ENCODE data around the gene MAN1C1. TPM values are rescaled to one million over a fixed set of nuclear protein-coding genes. Genes with fewer than 3 reads are reported as not detected.
"Not testable (repeated sequence)": the region's sequence is repeated elsewhere in the genome, so short reads cannot be mapped to it uniquely, and the experiment has no call there.

The MAN1C1 gene
- total RNA-seq, 2 donors from 2014 or later = 4.4 to 10.9 TPM

DNA sequence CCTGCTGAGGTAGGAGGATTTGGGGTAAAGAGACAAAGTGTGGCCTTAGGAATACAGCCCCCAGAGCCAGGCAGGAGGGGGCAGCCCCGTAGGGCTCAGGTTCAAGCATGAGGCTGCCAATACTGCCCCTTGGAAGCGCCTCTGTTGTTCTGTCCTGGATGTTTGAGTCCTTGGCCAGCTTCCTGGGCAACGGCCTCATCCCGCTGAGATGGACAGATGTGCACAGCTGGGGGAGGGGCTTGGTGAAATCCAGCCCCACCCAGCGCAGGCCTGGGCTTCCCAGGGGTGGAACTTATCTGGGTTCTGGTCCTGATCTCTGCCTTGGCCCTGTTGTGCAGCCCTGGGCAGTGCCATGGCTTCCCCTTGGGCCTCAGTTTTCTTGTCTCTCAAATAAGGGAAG lies 34.8 kb upstream of the MAN1C1 start:
- Histone ChIP-seq H3K27ac (no peak overlapping the region), H3K9me3 (no peaks in the 10 kb centered on the region), H3K4me1 (no peaks in the 10 kb centered on the region), H3K27me3 (no peaks in the 10 kb centered on the region), H3K4me3 (no peak overlapping the region), H3K36me3 (replicated peaks in 1 of 2; ENCODE audit: insufficient read depth in 1 of 2, low read depth in 2 of 2) (no peaks in the 10 kb centered on the region)
- no peak for TF ChIP-seq POLR2A (IDR thresholded peaks at IDR 0.05)
- TF ChIP-seq, protein P1, sequence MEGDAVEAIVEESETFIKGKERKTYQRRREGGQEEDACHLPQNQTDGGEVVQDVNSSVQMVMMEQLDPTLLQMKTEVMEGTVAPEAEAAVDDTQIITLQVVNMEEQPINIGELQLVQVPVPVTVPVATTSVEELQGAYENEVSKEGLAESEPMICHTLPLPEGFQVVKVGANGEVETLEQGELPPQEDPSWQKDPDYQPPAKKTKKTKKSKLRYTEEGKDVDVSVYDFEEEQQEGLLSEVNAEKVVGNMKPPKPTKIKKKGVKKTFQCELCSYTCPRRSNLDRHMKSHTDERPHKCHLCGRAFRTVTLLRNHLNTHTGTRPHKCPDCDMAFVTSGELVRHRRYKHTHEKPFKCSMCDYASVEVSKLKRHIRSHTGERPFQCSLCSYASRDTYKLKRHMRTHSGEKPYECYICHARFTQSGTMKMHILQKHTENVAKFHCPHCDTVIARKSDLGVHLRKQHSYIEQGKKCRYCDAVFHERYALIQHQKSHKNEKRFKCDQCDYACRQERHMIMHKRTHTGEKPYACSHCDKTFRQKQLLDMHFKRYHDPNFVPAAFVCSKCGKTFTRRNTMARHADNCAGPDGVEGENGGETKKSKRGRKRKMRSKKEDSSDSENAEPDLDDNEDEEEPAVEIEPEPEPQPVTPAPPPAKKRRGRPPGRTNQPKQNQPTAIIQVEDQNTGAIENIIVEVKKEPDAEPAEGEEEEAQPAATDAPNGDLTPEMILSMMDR (IDR thresholded peaks at IDR 0.05) = no peak
- intact Hi-C loops (cut with DNase I) = no loop called here
- 68 to 82% methylated on average over 5 of the region's 5 CpGs for WGBS, 2 donors
- DNase-seq = no peak
- ATAC-seq = peak; percentile 25

DNA sequence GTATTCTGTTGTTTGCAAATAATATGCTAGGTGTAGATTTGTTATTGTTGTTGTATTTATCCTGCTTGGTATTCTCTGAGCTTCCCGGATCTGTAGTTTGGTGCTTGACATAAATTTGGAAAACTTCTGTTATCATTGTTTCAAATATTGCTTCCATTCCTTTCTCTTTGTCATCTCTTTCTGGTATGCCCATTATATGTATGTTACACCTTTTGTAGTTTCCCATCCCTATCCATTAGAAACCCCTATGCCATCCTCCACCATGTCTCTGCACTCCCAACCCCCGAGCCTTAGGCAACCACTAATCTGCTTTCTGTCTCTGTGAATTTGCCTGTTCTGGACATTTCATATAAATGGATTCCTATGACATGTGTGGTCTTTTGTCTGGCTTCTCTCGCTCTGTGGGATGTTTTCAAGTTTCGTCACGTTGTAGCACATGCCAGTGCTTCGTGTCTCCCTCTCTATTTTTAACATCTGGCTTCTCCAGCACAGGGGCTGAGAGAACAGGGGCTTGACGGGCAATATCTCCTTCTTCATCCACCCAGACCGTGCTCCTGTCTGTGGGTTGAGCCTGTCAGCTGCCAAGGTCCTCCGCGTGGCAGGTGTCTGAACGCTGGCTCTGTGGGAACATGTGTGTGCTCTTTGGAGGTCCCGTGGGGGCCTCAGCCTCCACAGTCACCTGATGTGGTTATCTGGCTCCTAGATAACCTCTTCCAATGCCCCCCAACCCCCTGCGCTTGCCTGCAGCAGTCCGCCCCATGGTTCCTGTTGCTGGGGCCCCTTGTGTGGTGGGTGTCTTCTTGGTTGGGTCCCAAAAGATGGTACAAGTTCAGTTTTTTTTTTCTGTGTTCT lies 32.8 kb upstream of the MAN1C1 start:
- Histone ChIP-seq H3K27me3 (no peaks in the 10 kb centered on the region), H3K36me3 (replicated peaks in 1 of 2; ENCODE audit: insufficient read depth in 1 of 2, low read depth in 2 of 2) (no peaks in the 10 kb centered on the region), H3K9me3 (no peaks in the 10 kb centered on the region), H3K4me1 (no peaks in the 10 kb centered on the region), H3K27ac (no peak overlapping the region), H3K4me3 (no peak overlapping the region)
- ATAC-seq = no peak
- 91 to 94% methylated on average over 12 to 14 of the region's 14 CpGs for WGBS, 2 donors
- TF ChIP-seq POLR2A (IDR thresholded peaks at IDR 0.05) = no peak
- TF ChIP-seq, protein P1 (IDR thresholded peaks at IDR 0.05) = no peak
- DNase-seq = no peak
- intact Hi-C loops (cut with DNase I) = no loop called here

DNA sequence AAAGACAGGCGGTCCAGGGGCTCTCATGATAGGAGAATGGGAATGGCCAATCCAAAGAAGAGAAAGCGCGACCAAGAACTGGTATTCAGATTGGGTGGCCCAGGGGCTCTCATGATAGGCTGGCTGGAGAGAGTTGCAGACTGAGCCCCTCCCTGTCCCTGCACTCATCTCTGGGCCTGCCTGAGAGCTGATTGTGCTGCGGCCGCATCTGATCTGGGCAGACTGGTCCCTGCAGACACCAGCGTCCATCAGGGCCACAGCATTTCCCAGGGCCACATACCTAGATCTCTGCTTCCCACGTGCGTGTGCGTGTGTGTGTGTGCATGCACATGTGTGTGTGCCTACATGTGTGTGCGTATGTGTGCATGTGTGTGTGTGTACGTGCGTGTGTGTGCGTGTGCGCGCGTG lies 30.4 kb upstream of the MAN1C1 start:
- Histone ChIP-seq H3K9me3 (no peaks in the 10 kb centered on the region), H3K4me1 (peaks cover 12% of the 10 kb centered on the region), H3K27me3 (no peaks in the 10 kb centered on the region), H3K27ac (no peak overlapping the region), H3K36me3 (replicated peaks in 1 of 2; ENCODE audit: insufficient read depth in 1 of 2, low read depth in 2 of 2) (no peaks in the 10 kb centered on the region), H3K4me3 (no peak overlapping the region)
- no peak for ATAC-seq
- TF ChIP-seq, protein P1 (IDR thresholded peaks at IDR 0.05) = no peak
- DNase-seq = no peak
- intact Hi-C loops (cut with DNase I) = no loop called here
- WGBS, 2 donors = 95 to 97% methylated on average over 15 to 16 of the region's 16 CpGs

DNA sequence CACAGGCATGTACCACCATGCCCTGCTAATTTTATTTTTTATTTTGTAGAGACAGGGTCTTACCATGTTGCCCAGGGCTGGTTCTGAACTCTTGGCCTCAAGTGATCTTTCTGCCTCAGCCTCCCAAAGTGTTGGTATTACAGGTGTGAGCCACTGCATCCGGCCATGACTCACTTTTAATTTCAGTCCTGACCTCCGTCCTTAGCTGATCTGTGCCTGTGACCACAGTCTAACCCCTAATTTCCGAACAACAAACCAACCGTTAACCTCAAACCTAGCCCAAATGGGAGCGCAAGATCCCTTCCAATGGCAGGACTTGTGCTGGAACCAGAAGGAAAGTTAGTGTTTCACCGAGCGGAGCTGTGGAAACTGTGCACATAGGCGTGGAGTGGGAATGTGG lies 29.3 kb upstream of the MAN1C1 start:
- H3K9me3 ChIP-seq = no peaks in the 10 kb centered on the region
- H3K4me1 ChIP-seq = peaks cover 12% of the 10 kb centered on the region
- no peak overlapping the region for H3K27ac ChIP-seq
- H3K36me3 ChIP-seq (replicated peaks in 1 of 2; ENCODE audit: insufficient read depth in 1 of 2, low read depth in 2 of 2) = no peaks in the 10 kb centered on the region
- no peak overlapping the region for H3K4me3 ChIP-seq
- 85 to 96% methylated on average over 8 of the region's 8 CpGs for WGBS, 2 donors
- no peak for DNase-seq
- no peaks in the 10 kb centered on the region for H3K27me3 ChIP-seq
- TF ChIP-seq, protein P1 (IDR thresholded peaks at IDR 0.05) = no peak
- no peak for TF ChIP-seq POLR2A (IDR thresholded peaks at IDR 0.05)
- intact Hi-C loops (cut with DNase I) = no loop called here
- ATAC-seq = no peak

DNA sequence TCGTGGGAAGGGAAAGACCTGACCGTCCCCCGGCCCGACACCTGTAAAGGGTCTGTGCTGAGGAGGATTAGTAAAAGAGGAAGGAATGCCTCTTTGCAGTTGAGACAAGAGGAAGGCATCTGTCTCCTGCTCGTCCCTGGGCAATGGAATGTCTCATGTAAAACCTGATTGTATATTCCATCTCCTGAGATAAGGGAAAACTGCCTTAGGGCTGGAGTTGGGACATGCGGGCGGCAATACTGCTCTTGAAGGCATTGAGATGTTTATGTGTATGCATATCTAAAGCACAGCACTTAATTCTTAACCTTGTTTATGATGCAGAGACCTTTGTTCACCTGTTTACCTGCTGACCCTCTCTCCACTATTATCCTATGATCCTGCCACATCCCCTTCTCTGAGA lies 28.4 kb upstream of the MAN1C1 start:
- intact Hi-C loops (cut with DNase I); H3K27me3 ChIP-seq; H3K4me3 ChIP-seq; DNase-seq; ATAC-seq; H3K27ac ChIP-seq; H3K36me3 ChIP-seq (replicated peaks in 1 of 2; ENCODE audit: insufficient read depth in 1 of 2, low read depth in 2 of 2); H3K9me3 ChIP-seq: not testable (repeated sequence)
- H3K4me1 ChIP-seq = peaks cover 12% of the 10 kb centered on the region
- WGBS, 2 donors = 81 to 82% methylated on average over 7 of the region's 7 CpGs

DNA sequence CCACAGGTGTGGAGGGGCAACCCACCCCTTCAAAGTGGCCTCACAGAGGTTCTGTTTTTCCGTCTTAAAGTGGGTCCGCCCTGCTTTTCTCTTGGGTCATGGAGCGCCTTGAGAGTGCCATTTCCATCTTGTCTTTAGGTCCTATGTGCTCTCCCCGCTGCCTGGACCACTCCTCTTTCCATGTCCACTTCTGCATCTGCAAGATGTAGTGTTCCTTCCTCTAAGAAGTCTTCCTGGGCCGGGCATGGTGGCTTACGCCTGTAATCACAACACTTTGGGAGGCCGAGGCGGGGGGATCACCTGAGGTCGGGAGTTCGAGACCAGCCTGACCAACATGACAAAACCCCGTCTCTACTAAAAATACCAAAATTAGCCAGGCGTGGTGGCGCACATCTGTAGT lies 27.8 kb upstream of the MAN1C1 start:
- H3K4me3 ChIP-seq; H3K36me3 ChIP-seq (replicated peaks in 1 of 2; ENCODE audit: insufficient read depth in 1 of 2, low read depth in 2 of 2); intact Hi-C loops (cut with DNase I); H3K9me3 ChIP-seq; DNase-seq; ATAC-seq; H3K27me3 ChIP-seq; H3K27ac ChIP-seq: not testable (repeated sequence)
- peaks cover 12% of the 10 kb centered on the region for H3K4me1 ChIP-seq
- WGBS, 2 donors = 96% methylated on average over 10 to 13 of the region's 13 CpGs

Measured in body of pancreas (tissue), 4 donors.